Measurements from ENCODE around the gene ROBO4. TPM values are rescaled to one million over a fixed set of nuclear protein-coding genes. Genes with fewer than 3 reads are reported as not detected.

The ROBO4 gene
- total RNA-seq, 4 donors from 2014 or later: 11.2 to 96.6 (median 46.6) TPM

DNA sequence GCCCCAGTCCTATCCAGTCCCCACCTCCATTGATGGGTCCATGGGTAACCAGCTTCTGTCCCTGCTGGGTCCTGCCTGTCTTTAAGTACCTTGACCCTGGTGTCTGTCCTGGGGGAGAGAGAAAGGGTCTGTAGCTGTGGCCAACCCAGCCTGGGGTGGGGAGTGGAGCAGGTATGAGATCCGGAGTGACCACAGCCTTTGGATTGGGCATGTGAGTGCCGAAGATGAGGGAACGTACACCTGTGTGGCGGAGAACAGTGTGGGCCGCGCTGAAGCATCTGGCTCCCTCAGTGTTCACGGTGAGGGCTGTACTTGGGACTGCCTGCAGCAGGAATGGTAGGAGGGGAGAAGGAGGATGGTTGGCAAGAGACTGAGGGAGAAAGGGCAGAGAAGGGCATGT is 27.2 kb downstream of the ROBO4 start:
- no peak for TF ChIP-seq POLR2A (IDR thresholded peaks at IDR 0.05)
- TF ChIP-seq, protein P1, sequence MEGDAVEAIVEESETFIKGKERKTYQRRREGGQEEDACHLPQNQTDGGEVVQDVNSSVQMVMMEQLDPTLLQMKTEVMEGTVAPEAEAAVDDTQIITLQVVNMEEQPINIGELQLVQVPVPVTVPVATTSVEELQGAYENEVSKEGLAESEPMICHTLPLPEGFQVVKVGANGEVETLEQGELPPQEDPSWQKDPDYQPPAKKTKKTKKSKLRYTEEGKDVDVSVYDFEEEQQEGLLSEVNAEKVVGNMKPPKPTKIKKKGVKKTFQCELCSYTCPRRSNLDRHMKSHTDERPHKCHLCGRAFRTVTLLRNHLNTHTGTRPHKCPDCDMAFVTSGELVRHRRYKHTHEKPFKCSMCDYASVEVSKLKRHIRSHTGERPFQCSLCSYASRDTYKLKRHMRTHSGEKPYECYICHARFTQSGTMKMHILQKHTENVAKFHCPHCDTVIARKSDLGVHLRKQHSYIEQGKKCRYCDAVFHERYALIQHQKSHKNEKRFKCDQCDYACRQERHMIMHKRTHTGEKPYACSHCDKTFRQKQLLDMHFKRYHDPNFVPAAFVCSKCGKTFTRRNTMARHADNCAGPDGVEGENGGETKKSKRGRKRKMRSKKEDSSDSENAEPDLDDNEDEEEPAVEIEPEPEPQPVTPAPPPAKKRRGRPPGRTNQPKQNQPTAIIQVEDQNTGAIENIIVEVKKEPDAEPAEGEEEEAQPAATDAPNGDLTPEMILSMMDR (IDR thresholded peaks at IDR 0.05): no peak
- Histone ChIP-seq H3K36me3 (no peaks in the 10 kb centered on the region), H3K27ac (no peak overlapping the region), H3K27me3 (peaks cover 21 to 48% of the 10 kb centered on the region in 2 donors), H3K4me1 (peaks cover 0 to 7% of the 10 kb centered on the region in 2 donors), H3K4me3 (no peak overlapping the region), H3K9me3 (no peaks in the 10 kb centered on the region)
- intact Hi-C loops (cut with DNase I; ENCODE audit: low total_unique reads): no loop called here
- no peak for DNase-seq

DNA sequence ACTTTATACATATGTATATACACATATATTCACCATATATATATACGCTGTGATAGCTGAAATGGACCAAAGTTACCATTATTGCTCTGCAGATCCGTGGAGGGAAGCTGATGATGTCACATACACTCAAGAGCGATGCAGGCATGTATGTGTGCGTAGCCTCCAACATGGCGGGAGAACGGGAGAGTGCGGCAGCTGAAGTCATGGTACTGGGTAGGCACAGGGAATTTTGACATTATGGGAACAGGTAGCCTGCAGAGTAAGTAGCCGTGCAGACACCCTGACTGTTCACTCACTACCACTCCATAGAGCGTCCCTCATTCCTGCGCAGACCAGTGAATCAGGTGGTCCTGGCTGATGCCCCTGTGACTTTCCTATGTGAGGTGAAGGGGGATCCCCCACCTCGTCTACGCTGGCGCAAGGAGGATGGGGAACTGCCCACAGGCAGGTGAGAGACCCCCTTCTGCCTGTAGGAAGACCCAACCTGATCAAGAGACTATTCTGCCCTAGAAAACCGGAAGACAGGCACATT is 27.7 kb downstream of the ROBO4 start:
- intact Hi-C loops (cut with DNase I; ENCODE audit: low total_unique reads): no loop called here
- no peak for TF ChIP-seq POLR2A (IDR thresholded peaks at IDR 0.05)
- TF ChIP-seq, protein P1 (IDR thresholded peaks at IDR 0.05): no peak
- peaks cover 26 to 51% of the 10 kb centered on the region in 2 donors for H3K27me3 ChIP-seq
- DNase-seq: no peak
- peaks cover 0 to 11% of the 10 kb centered on the region in 2 donors for H3K4me1 ChIP-seq
- no peak overlapping the region for H3K4me3 ChIP-seq
- H3K27ac ChIP-seq: no peak overlapping the region
- no peaks in the 10 kb centered on the region for H3K36me3 ChIP-seq
- no peaks in the 10 kb centered on the region for H3K9me3 ChIP-seq

DNA sequence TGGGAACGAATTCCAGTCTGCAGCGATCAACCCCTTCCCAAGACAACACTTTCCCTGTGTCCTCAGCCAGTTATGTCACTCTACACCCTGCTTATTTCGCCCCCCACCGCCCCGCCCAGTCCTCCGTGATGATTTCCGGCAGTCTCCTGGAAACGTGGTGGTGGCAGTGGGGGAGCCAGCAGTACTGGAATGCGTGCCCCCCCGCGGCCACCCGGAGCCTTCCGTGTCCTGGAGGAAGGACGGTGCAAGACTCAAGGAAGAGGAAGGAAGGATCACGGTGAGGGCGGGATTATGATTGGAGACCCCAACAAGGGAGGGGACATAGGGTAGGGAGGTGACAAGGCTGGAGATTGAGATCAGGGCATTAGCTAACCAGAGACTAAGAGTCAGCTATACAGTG is 28.3 kb downstream of the ROBO4 start:
- no peaks in the 10 kb centered on the region for H3K36me3 ChIP-seq
- TF ChIP-seq POLR2A (IDR thresholded peaks at IDR 0.05): no peak
- TF ChIP-seq, protein P1 (IDR thresholded peaks at IDR 0.05): no peak
- no peak overlapping the region for H3K27ac ChIP-seq
- DNase-seq: no peak
- intact Hi-C loops (cut with DNase I; ENCODE audit: low total_unique reads): no loop called here
- no peaks in the 10 kb centered on the region for H3K9me3 ChIP-seq
- peaks cover 26 to 55% of the 10 kb centered on the region in 2 donors for H3K27me3 ChIP-seq
- no peak overlapping the region for H3K4me3 ChIP-seq
- peaks cover 0 to 14% of the 10 kb centered on the region in 2 donors for H3K4me1 ChIP-seq

GRCh38 chr11:124868331-124869274 is 29.1 kb downstream of the ROBO4 start:
- no peak overlapping the region for H3K27ac ChIP-seq
- no peak overlapping the region for H3K4me3 ChIP-seq
- no peak for TF ChIP-seq POLR2A (IDR thresholded peaks at IDR 0.05)
- TF ChIP-seq, protein P1 (IDR thresholded peaks at IDR 0.05): no peak
- peaks cover 0 to 14% of the 10 kb centered on the region in 2 donors for H3K4me1 ChIP-seq
- H3K36me3 ChIP-seq: no peaks in the 10 kb centered on the region
- peaks cover 32 to 61% of the 10 kb centered on the region in 2 donors for H3K27me3 ChIP-seq
- no peaks in the 10 kb centered on the region for H3K9me3 ChIP-seq
- intact Hi-C loops (cut with DNase I; ENCODE audit: low total_unique reads): no loop called here
- no peak for DNase-seq

GRCh38 chr11:124867700-124868099 is 30.0 kb downstream of the ROBO4 start:
- H3K4me1 ChIP-seq: peaks cover 0 to 14% of the 10 kb centered on the region in 2 donors
- no peak overlapping the region for H3K27ac ChIP-seq
- H3K27me3 ChIP-seq: peaks cover 40 to 70% of the 10 kb centered on the region in 2 donors
- TF ChIP-seq POLR2A (IDR thresholded peaks at IDR 0.05): no peak
- TF ChIP-seq, protein P1 (IDR thresholded peaks at IDR 0.05): peak in 3 of 4 experiments; percentile 29 to 35 (median 35)
- intact Hi-C loops (cut with DNase I; ENCODE audit: low total_unique reads): no loop called here
- H3K4me3 ChIP-seq: no peak overlapping the region
- no peaks in the 10 kb centered on the region for H3K9me3 ChIP-seq
- no peaks in the 10 kb centered on the region for H3K36me3 ChIP-seq
- no peak for DNase-seq

Data from uterus (tissue), 4 donors.